KOPT-K1 (cell line): ENCODE data around the gene ENTPD2.

ENCODE experiments used
- H3K27ac ChIP-seq: fragments of 200-600 bp; sonication (generic); 2 replicates; pipeline ENCODE4 v1.5.1; 2016; ENCODE audit warnings: antibody characterized with exemption, mild to moderate bottlenecking, low read depth, low read length; ENCODE audit not compliant: poor library complexity, severe bottlenecking
- H3K36me3 ChIP-seq: fragments of 200-600 bp; sonication (generic); 2 replicates; pipeline ENCODE4 v1.5.1; 2017; ENCODE audit warnings: antibody characterized with exemption, mild to moderate bottlenecking, low read length, moderate library complexity; ENCODE audit not compliant: insufficient read depth
- H3K9me3 ChIP-seq: fragments of 200-600 bp; sonication (generic); 2 replicates; pipeline ENCODE4 v1.5.1; 2017; ENCODE audit warnings: antibody characterized with exemption, low read length, mild to moderate bottlenecking; ENCODE audit not compliant: insufficient read depth, poor library complexity, severe bottlenecking

The ENTPD2 gene

DNA sequence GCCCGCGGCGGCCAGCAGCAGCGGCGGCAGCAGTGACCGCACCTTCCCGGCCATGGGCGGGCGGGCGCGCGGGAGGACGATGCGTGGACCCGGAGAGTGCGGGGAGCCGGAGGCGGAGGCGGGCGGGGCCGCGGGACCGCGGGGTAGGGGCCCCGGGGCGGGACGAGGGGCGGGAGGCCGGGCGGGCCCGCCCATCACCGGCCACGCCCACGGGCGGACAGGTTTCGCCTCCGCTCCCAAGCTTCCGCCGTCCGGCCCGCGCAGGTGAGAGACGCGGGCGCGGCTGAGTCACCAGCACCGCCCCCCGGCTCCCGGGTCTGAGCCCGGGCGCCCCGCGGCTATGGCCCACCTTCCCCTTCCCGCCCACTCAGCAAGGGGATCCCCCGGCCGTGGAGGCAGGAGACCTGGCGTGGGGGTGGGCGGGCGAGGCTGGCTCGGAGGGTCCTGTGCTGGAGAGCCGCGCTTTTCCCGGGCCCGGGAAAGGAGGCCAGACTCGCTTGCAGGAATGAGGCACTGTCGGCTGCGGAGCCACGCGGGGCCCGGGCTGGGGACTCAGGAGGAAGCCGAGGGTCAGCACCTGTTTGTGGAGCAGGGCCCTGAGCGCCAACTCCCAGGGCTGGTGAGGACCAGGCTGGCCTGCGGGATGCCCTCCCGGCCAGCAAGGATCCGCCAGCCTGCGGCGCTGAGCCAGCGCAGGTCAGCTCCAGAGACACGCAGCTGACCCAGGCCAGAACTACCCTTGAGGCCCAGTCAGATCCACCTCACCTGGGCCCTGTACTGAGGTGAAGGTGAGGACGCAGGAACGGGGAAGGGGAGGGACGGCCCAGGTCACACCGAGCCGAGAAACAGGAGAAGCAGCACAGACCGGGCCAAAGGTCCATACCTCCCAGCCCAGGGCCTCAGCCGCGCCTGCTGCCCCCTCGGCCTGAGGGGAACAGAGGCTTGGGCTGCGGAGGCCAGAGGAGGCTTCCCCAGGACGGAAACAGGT, at the start of gene ENTPD2:
Gene ENTPD2 (minus strand): TSS at position 118 of the 988 bp plus-strand sequence. CDS start 64 bp downstream, at position 54.
- no peaks in the 10 kb centered on the region for H3K36me3 ChIP-seq
- H3K9me3 ChIP-seq, result no peaks in the 10 kb centered on the region
- no peak within 1 kb of the TSS for H3K27ac ChIP-seq

DNA sequence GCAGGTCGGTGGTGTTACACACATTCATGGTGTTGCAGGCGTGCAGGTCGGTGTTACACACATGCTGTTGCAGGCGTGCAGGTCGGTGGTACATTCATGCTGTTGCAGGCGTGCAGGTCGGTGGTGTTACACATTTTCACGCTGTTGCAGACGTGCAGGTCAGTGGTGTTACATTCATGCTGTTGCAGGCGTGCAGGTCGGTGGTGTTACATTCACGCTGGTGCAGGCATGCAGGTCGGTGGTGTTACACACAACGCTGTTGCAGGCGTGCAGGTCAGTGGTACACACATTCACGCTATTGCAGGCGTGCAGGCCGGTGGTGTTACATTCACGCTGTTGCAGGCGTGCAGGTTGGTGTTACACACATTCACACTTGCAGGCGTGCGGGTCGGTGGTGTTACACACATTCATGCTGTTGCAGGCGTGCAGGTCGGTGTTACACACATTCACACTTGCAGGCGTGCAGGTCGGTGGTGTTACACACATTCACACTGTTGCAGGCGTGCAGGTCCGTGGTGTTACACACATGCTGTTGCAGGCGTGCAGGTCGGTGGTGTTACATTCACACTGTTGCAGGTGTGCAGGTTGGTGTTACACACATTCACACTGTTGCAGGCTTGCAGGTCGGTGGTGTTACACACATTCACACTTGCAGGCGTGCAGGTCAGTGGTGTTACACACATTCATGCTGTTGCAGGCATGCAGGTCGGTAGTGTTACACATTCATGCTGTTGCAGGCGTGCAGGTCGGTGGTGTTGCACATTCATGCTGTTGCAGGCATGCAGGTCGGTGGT, 49.5 kb upstream of the ENTPD2 start:
- H3K9me3 ChIP-seq, result peaks cover 21% of the 10 kb centered on the region
- peaks cover 86% of the 10 kb centered on the region for H3K36me3 ChIP-seq
- H3K27ac ChIP-seq, result no peak overlapping the region

DNA sequence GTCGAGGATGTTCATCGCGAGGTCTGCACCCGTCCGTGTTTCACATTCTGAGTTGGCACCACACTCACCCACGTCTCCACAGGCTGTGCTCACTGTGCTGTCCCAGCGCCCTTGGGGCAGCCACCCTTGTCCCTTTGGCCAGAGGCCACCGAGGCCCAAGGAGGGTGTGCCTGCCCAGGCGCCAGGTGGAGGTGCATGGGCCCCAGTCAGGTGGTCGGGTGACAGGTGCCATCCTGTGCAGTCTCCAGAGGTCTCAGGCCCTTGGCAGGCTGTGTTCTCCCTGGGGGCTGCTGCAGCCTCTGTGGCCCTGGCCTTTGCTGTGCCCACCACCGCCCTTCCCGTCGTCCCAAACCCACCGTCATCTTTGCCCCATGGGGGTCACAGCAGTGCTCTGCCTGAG, 45.4 kb upstream of the ENTPD2 start:
- Histone ChIP-seq H3K9me3 (peaks cover 21% of the 10 kb centered on the region), H3K36me3 (peaks cover 74% of the 10 kb centered on the region), H3K27ac (no peak overlapping the region)

DNA sequence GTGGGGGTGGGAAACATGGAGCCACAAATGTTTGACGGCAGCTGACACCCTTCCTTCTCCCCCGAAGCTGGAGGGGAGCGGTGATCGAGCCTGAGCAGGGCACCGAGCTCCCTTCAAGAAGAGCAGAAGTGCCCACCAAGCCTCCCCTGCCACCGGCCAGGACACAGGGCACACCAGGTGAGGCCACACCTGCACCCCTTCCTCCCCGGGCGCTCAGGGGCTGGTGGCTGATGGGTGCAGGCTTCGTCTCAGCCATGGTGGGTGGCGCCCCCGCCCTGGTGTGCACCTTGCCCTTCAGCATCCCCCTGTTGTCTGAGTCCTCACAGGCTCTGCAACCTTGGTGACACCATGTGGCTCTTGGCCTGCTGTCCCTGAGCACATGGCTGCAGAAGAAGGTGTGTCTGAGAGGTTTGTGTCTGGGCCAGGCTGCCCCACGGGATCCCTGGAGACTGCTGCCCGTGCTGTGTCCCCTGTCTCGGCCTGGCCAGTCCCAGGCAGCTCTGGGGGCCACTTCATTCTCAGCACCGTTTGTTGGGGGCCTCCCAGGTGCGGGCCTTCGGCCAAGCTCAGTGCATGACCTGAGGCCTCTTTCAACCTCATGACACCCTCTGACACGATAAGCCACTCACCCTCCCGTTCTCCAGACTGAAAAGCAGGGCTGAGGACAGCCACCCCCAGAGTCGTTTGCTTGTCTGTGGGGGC, 44.1 kb upstream of the ENTPD2 start:
- no peak overlapping the region for H3K27ac ChIP-seq
- peaks cover 61% of the 10 kb centered on the region for H3K36me3 ChIP-seq
- H3K9me3 ChIP-seq, result peaks cover 15% of the 10 kb centered on the region

DNA sequence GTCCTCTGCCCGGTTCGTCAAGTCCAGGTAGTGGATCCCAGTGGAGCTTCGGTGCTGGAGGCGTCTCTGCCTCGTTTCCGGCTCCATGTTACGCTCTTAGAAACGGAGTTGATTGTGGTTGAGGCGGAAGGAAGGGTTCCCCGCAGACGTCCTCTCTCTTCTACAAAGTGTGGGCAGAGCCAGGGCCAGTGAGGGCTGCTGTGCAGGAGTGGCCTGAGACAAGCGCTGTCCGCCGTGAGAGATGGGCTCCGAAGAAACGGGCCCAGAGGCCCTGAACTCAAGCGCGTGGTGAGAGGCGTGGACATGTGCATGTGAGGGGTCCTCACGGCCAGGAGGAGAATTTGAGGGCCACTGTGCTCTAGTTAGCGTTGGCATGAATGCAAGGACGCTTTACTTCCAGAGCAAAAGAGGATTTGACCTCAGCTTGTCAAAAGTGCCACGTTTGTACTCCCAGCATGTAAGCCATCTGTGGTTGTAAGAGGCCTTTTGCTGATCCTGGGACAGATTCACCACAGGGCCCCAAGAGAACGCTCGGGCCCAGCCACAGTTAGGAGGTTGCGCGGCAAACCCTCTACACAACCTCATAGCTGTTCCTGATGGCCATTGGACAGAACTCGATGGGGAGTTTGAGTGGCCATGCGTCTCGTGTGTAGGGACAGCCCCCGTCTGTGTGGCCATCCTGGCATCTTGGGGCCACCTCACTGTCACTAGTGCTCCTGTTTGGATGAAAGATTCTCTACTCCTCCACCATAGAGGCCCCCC, 43.1 kb upstream of the ENTPD2 start:
- Histone ChIP-seq H3K9me3 (peaks cover 6% of the 10 kb centered on the region), H3K36me3 (peaks cover 52% of the 10 kb centered on the region), H3K27ac (peak overlapping the region; percentile 68)

DNA sequence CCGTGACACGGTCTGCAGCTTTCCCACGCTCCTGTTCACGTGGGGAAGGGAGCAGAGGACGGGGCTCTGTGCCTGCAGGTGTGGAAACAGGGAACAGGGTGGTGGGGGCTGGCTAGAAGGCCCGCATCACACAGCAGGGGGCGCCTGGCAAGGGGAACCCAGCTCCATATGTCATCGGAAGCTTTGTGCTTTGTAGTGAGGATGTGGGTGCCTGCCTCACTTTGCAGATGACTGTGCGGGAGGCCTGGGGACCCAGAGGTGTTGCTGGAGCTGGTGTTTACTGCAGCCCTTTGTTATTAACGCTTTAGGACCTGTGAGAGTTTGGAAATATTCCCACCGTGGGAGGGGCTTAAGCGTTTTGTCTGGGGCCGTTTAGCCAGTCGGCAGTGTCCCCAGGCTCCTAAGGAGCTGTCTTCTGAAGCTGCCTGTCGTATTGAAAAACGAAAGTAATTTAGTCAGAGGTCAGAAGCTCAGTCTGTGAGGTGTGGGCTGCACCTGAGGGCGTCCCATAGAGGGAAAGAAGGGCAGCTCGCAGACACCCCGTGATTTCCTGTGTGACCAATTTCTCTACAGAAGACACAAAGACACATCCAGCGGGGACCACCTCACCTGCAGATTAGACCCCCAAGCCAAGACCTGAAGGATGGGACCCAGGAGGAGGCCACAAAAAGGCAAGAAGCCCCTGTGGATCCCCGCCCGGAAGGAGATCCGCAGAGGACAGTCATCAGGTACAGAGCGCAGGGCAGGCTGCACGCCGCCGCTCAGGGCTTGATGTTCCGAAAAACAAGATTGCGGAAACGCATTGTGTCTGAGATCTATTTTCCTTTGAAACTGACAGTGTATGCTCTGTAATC, 42.0 kb upstream of the ENTPD2 start:
- peak overlapping the region; percentile 68 for H3K27ac ChIP-seq
- no peaks in the 10 kb centered on the region for H3K9me3 ChIP-seq
- H3K36me3 ChIP-seq, result peaks cover 41% of the 10 kb centered on the region; the same call in 1 of the 2 replicates

DNA sequence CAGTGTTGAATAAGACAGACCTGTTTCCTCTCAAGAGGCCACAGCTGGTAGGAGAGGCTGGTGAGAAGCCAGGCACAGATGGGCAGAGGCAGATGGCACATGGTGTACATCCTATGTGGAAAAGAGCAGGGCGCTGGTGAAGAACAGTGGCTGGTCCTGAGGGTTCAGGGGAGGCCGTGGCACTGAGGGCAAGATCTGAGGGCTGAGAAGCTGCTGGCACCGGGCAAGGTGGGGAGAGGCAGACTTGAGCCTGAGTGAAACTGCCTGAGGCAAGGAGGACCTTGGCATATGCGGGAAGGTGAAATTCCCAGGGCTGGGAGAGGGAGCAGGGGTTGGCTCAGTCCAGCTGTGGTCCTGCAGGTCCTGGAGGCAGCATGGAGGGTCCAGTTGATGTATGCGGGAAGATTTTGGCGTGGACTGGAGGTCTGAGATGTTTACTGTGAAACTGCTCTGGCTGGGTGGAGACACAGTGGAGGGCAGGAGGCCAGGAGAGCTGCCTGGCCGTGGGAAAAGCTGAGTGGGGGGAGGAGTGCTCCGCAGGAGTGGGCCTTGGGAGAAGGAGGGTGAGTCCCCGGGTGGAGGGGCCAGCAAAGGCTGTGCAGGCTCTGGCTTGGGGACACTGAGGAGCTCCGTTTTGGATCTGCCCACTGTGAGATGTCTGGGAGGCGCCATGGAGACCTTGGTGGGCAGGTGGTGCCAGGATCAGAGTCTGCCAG, 35.5 kb upstream of the ENTPD2 start:
- Histone ChIP-seq H3K9me3 (no peaks in the 10 kb centered on the region), H3K27ac (no peak overlapping the region), H3K36me3 (no peaks in the 10 kb centered on the region)

DNA sequence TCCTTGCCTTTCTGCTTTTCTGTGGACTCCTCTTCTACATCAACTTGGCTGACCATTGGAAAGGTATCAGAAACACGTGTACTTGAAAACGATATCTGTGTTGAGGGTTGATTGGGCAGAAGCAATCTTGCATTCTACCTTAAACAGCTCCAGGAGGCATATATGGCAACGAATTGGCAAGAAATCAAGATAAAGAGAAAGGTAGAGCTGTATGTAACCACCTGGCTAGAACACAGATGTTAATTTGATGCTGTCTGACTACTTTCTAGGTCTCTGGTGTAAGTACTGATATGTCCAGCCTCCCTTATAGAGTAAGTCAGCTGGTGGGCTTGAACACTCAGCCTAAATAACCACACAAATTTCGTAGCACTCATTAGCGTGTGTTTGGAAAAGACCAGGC, 34.3 kb upstream of the ENTPD2 start:
- no peak overlapping the region for H3K27ac ChIP-seq
- H3K9me3 ChIP-seq, result no peaks in the 10 kb centered on the region
- H3K36me3 ChIP-seq, result no peaks in the 10 kb centered on the region

DNA sequence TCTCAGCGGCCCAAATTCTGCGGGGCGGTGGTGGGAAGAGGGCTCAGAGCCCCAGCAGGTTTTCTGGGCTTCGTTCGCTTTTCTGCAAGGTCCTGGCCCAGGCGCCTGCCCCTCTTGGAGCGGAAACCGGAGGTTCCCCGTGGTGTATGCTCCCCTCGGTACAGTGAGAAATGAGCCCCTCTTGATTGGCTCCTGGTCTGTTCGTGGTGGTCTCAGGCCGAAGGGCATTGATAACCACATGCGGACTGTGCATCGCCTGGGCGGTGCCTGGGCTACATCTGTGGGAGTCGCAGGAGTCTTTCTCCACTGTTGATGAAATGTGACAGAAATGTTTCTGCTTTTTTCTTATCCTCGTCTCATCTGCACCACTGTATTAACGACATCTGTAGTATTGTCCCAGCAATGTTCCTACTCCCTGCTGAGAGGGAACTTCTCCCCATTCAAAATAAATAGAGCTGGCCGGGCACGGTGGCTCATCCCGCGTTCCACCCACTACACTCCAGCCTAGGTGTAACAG, 33.6 kb upstream of the ENTPD2 start:
- H3K27ac ChIP-seq, result peak overlapping the region; percentile 62
- H3K36me3 ChIP-seq, result no peaks in the 10 kb centered on the region
- no peaks in the 10 kb centered on the region for H3K9me3 ChIP-seq

DNA sequence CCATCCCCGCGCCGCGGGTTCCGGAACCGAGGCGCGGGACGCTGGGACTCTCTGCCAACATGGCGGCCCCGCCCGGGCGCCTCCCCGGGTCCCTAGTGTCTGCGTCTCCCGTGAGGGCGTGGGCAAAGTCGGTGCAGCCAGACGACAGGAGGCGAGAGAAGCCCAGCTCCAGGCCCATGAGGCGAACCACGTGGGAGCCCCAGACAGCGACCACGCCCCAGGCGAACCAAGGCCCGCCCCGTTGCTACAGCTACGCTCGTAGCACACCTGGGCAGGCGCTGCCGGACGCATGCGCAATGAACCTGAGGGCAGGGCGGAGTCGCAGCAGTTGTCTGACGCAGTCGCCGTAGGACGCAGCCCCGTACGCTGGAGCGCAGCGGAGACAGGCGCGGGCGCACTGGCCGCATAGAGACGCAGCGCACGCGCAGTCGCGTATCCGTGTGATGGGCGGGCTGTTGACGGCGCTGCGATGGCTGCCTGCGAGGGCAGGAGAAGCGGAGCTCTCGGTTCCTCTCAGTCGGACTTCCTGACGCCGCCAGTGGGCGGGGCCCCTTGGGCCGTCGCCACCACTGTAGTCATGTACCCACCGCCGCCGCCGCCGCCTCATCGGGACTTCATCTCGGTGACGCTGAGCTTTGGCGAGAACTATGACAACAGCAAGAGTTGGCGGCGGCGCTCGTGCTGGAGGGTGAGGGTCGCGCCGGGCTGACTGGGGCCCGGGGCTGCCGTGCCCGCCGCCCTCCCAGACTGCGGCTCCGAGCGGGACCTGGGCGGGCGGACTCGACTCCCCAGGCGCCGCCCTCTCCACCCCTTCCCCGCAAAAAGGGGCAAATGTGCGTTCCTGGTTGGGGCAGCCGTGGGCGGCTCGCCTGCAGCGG, 32.9 kb upstream of the ENTPD2 start, which contains the start of gene MAN1B1:
Gene MAN1B1 (plus strand): TSS at position 455 of the 878 bp plus-strand sequence. CDS start 15 bp downstream, at position 470.
- H3K9me3 ChIP-seq, result no peaks in the 10 kb centered on the region
- peak within 1 kb of the TSS; percentile 62 for H3K27ac ChIP-seq
- H3K36me3 ChIP-seq, result no peaks in the 10 kb centered on the region

DNA sequence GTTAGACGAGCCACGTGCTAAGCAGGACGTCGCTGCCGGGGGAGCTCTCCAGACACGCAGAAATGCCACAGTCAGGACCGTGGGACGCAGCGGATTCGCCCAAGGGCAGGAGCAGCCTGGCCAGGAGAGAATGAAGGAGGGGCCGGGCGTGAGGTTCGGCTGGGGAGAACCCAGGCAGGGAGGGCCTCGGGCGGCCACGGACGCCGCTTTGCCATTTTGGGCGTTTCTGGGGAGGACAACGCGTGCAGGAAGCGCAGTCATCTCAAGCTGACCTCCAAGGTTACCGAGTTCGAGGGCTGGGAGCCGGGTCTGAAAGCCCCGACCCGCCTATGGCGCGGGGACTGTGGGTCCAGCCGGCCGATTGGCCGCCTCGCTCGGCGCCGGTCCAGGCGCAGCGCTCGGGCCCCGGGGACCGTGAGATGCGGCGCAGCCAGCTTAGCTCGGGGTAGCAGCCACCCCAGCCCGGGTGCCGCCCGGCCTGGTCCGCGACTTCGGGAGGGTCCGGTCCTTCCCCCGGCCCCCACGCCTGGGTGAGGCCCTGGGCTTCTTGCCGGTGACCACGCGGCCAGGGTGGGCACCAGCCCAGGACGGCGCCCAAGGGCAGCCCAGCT, 32.2 kb upstream of the ENTPD2 start:
- H3K9me3 ChIP-seq, result no peaks in the 10 kb centered on the region
- H3K36me3 ChIP-seq, result no peaks in the 10 kb centered on the region
- peak overlapping the region; percentile 61 for H3K27ac ChIP-seq

DNA sequence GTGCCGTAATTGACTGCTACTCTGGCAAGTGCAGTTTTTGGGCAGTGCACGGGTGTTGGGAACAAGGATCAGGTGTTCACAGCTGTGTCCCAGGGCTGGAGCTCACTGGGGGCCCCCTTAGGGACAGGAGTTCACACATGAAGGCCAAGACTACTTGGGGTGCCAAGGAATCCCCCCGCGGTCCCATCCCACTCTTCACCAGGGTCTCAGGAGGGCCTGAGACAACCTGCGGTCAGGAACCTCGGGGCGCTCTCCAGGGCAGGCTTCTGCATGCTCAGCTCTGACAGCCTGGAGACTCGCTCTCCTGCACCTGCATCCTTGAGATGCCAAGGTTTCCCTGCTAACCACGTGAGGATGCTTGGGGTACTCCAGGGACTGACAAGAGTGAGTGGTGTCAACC, 30.7 kb upstream of the ENTPD2 start:
- no peaks in the 10 kb centered on the region for H3K36me3 ChIP-seq
- no peaks in the 10 kb centered on the region for H3K9me3 ChIP-seq
- H3K27ac ChIP-seq, result no peak overlapping the region
